Measurements from ENCODE around the gene IL23A.

Gene IL23A

DNA sequence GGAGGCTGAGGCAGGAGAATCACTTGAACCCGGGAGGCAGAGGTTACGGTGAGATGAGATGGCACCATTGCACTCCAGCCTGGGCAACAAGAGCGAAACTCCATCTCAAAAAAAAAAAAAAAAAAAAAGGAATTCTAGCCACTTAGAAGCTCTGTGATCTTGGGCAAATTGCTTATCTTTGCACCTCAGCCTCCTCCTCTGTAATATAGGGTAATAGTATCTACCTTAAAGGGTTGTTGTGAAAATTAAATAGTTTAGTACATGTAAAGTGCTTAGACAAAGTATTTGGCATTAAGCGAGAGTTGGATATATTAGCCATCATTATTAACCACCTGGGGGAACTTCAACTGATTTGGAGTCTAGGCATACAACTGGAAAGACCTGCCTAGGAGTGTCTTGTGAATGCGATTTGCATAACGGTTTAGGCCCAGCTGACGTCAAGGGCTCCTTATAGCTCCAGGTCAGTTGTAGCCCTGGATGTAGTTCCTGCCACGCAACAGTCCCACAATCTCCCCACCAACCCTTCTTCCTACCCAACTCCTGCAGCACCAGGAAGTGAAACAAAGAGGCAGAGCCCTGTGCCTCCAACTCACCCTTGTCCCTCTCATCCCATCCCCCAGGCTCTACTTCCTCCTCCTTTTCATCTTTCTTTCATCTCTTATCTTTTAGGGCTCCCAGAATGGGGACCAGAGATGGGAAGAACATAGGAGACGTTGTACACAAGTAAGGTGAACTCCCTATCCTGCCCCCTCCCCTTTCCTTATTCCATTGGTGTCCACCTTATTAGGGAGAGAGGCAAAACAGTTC is 2.1 kb upstream of the IL23A start:
- TF ChIP-seq GATA2 (IDR thresholded peaks at IDR 0.05; ENCODE audit: low read depth, low read length) (no peak), GATA3 (IDR thresholded peaks at IDR 0.05; ENCODE audit: low read depth, low read length) (no peak)

DNA sequence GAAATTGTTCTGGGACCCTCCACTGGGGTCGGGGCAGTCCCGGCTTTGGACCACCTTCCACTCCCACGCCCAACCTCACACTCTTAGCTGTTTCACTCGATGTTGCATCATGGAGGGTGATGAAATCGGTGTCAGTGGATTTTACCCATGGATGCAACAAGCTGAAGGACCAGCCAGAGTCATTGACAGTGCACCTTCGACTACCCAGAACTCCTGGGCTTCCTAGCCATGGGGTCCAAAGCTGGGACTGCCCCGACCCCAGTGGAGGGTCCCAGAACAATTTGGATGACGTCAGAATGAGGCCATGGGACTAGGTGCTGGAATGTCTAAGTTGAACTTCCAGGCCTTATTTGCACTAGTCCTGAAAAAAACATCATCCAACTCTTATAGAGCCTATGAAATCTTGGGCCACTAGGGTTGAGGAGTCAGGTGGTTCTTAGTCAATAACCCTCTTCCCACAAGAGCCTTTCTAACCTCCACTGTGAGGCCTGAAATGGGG is 882 bp upstream of the IL23A start:
- TF ChIP-seq GATA3 (IDR thresholded peaks at IDR 0.05; ENCODE audit: low read depth, low read length) (no peak), GATA2 (IDR thresholded peaks at IDR 0.05; ENCODE audit: low read depth, low read length) (no peak)

- no peak for TF ChIP-seq GATA2 (IDR thresholded peaks at IDR 0.05; ENCODE audit: low read depth, low read length)
- no peak for TF ChIP-seq GATA3 (IDR thresholded peaks at IDR 0.05; ENCODE audit: low read depth, low read length)
These were observed 406 bp downstream of the IL23A start for GRCh38 chr12:56339158-56339422.

DNA sequence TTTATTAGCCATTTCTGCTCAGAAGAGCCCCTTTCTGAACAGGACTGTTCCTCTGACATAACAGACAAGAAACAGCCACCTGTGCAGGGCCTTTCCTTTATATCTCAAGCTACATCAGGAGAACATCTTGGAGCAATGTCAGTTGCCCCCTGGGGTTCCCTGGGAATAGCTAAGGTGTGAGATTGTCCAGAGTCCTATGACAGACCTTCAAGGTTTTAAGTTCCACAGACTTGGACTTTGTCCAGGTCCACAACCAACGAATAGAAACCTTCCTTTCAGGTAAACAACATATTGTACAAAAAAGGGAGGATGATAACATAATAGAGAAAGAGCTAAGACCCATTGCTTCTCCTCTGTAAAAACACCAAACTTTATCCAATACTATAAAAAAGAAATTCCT is 2.9 kb downstream of the IL23A start:
- no peak for TF ChIP-seq GATA2 (IDR thresholded peaks at IDR 0.05; ENCODE audit: low read depth, low read length)
- no peak for TF ChIP-seq GATA3 (IDR thresholded peaks at IDR 0.05; ENCODE audit: low read depth, low read length)

GRCh38 chr12:56346675-56347074 is 8.0 kb downstream of the IL23A start:
- no peak for TF ChIP-seq GATA2 (IDR thresholded peaks at IDR 0.05; ENCODE audit: low read depth, low read length)
- no peak for TF ChIP-seq GATA3 (IDR thresholded peaks at IDR 0.05; ENCODE audit: low read depth, low read length)

DNA sequence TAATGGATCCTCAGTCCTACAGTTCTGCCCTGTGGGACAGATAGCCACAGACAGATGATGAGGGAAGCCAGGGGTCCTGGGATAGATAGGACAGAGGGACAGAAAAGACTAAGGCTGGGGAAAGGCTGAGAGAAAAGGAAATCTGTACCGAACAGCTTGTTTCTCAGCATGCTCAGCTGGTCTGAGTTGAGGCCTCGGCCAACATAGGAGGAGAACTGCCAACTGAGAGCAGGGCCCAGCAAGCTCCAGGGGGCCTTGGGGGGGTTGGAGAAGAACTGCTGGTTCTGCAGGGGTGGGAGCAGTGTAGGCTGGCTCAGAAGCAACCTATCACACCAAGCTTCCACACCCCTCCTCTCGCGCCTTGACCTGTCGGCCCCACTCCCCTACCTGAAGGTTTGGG is 10.1 kb downstream of the IL23A start:
- TF ChIP-seq GATA3 (IDR thresholded peaks at IDR 0.05; ENCODE audit: low read depth, low read length) (no peak), GATA2 (IDR thresholded peaks at IDR 0.05; ENCODE audit: low read depth, low read length) (no peak)

DNA sequence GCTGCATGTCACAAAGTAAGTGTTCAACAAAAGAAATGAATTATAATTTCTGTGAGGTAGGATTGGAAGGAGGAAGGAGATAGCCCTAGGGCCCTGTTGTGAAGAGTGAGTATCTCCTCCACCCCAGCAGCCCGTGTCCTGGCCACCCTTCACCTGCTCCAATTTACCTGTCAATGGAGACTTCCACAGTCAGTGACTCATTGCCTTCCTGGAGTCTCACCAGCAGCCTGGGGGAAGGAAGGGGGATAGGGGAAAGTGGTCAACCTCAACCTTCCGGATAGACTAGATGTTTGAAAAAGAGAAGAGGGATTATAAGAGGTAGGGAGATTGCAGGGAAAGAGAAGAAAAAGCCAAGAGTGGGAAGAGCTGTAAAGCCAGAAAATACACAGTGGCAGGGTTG is 12.0 kb downstream of the IL23A start:
- no peak for TF ChIP-seq GATA3 (IDR thresholded peaks at IDR 0.05; ENCODE audit: low read depth, low read length)
- TF ChIP-seq GATA2 (IDR thresholded peaks at IDR 0.05; ENCODE audit: low read depth, low read length), result no peak

GRCh38 chr12:56351325-56351724 is 12.6 kb downstream of the IL23A start:
- TF ChIP-seq GATA3 (IDR thresholded peaks at IDR 0.05; ENCODE audit: low read depth, low read length), result no peak
- no peak for TF ChIP-seq GATA2 (IDR thresholded peaks at IDR 0.05; ENCODE audit: low read depth, low read length)

- TF ChIP-seq GATA2 (IDR thresholded peaks at IDR 0.05; ENCODE audit: low read depth, low read length), result no peak
These were observed 20.3 kb downstream of the IL23A start for GRCh38 chr12:56358836-56359532.

DNA sequence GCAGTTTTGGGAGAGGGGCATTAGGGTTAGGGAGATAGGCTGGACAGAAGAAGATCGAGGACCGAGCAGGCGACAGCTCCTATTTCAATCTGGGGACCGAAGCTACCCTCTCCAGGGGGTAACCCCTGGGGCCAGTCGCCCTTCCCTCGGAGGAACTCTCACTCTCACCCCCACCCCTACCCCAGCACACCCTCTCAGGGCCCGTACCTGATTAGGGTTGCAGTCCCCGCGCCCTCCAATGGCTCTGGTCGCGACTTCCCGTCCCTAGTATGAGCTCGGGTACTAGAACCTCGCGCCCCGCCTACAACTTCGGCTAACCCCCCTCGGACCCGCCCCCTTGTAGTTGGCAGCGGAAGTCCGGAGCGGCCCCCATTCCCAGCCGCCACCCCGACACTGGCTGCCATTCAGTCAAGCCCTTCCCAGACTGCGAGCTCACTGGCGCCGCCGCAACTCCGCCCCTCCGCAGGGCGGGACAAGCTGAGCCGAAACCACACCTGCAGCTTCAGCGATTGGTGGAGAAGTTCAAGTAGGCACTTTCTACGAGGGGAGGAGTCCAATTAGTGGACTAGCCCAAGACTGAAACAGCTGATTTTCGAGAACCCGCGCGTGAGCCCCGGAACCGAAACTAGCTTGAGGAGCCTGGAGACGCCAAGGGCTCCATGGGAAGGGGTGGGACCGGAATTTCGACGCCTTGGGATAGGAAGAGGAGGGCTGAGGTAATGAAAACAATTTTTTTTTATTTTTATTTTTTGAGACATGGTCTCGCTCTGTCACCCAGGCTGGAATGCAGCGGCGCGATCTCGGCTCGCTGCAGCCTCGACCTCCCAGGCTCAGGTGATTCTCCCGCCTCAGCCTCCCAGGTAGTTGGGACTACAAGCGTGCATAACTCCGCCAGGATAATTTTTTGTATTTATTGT is 21.4 kb downstream of the IL23A start, which contains the start of gene STAT2:
STAT2 (minus strand) TSS at position 257 of the 917 bp plus-strand sequence. CDS start 3,536 bp downstream, outside the sequence.
- TF ChIP-seq GATA3 (IDR thresholded peaks at IDR 0.05; ENCODE audit: low read depth, low read length) (no peak), GATA2 (IDR thresholded peaks at IDR 0.05; ENCODE audit: low read depth, low read length) (no peak)

DNA sequence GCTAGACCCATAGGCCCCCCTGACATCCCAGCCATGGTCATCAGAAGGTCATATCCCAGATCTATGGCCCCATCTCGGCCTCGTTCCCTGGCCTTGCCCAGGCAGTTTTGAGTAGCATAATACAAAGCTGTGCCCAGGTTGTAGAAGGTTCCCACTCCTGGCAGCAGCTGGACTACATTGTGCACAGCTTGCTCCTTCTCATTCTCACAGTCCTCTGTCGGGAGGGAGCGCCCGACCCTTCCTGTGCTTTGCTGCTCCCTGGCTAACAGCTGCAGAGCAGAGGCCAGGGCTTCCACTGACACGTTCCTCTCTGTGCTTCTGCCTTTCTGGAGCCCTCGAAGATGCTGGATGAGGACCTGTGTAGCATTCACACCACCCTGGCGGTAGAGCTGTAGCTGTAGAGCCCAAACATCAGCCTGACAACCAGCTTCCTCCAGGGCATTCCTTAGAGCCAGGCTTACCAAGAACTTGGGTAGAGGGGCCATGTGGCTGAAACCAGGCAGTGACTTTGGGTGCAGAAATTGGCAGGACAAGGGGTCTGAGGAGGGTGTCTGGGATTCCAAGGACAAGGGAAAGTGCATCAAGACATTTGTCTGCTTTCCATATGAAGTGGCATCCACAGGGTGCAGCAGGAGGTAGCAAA is 22.9 kb downstream of the IL23A start:
- no peak for TF ChIP-seq GATA3 (IDR thresholded peaks at IDR 0.05; ENCODE audit: low read depth, low read length)
- no peak for TF ChIP-seq GATA2 (IDR thresholded peaks at IDR 0.05; ENCODE audit: low read depth, low read length)

GRCh38 chr12:56362130-56363059 is 23.7 kb downstream of the IL23A start, which contains the start of gene APOF:
TSS of gene APOF (minus strand) at chr12:56362857. CDS start at chr12:56362745, 112 bp downstream.
- no peak for TF ChIP-seq GATA2 (IDR thresholded peaks at IDR 0.05; ENCODE audit: low read depth, low read length)
- no peak for TF ChIP-seq GATA3 (IDR thresholded peaks at IDR 0.05; ENCODE audit: low read depth, low read length)

GRCh38 chr12:56366948-56367347 is 28.3 kb downstream of the IL23A start:
- TF ChIP-seq GATA2 (IDR thresholded peaks at IDR 0.05; ENCODE audit: low read depth, low read length) (no peak), GATA3 (IDR thresholded peaks at IDR 0.05; ENCODE audit: low read depth, low read length) (no peak)

Measured in SH-SY5Y (cell line).